Measurements from ENCODE around the gene USF3. TPM values are rescaled to one million over a fixed set of nuclear protein-coding genes. Genes with fewer than 3 reads are reported as not detected.

Gene USF3
- total and polyA plus RNA-seq, 2 of the 13 experiments (the other 11 are each of a cell fraction or from before 2014, with no cell fraction given) = 6.3 to 15.2 TPM

GRCh38 chr3:113745756-113746547 lies 49.5 kb upstream of the USF3 start, which contains the start of gene NAA50 (continued):
- TF ChIP-seq BCL3 (CRISPR knock-in tag; IDR thresholded peaks at IDR 0.05) (0 out of 2 replicates have a peak, but pooled peaks have one; percentile 76), HOXA5 (CRISPR knock-in tag; IDR thresholded peaks at IDR 0.05) (peak; percentile 3; the same call in 1 of the 2 replicates), ZNF546 (CRISPR knock-in tag; conservative IDR thresholded peaks at IDR 0.05) (0 out of 2 replicates have a peak, but pooled peaks have one; percentile 29), MEIS2 (CRISPR knock-in tag; IDR thresholded peaks at IDR 0.05) (peak; percentile 48; the same call in 1 of the 2 replicates), HNRNPH1 (optimal IDR thresholded peaks at IDR 0.05; ENCODE audit: low read depth, low read length) (no peak), THRA (CRISPR knock-in tag; IDR thresholded peaks at IDR 0.05; ENCODE audit: borderline replicate concordance) (peak; percentile 79; the same call in 1 of the 2 replicates), BORCS8-MEF2B (CRISPR knock-in tag; IDR thresholded peaks at IDR 0.05) (peak; percentile 72; the same call in 1 of the 2 replicates), ZNF770 (CRISPR knock-in tag; IDR thresholded peaks at IDR 0.05) (peak; percentile 35; the same call in 1 of the 2 replicates), ZNF33A (CRISPR knock-in tag; IDR thresholded peaks at IDR 0.05; ENCODE audit: borderline replicate concordance) (peak; percentile 44; the same call in 1 of the 2 replicates), TBX3 (IDR thresholded peaks at IDR 0.05; ENCODE audit: borderline replicate concordance) (no peak), IKZF4 (CRISPR knock-in tag; IDR thresholded peaks at IDR 0.05; ENCODE audit: borderline replicate concordance, low read depth, not compliant biosample characterization) (peak; percentile 23), EEA1 (CRISPR knock-in tag; IDR thresholded peaks at IDR 0.05; ENCODE audit: borderline replicate concordance) (0 out of 2 replicates have a peak, but pooled peaks have one; percentile 9), HDAC2 (CRISPR knock-in tag; IDR thresholded peaks at IDR 0.05) (peak; percentile 9; the same call in 1 of the 2 replicates), FOSL1 (CRISPR knock-in tag; IDR thresholded peaks at IDR 0.05; ENCODE audit: borderline replicate concordance) (0 out of 2 replicates have a peak, but pooled peaks have one; percentile 16), ZMYM4 (CRISPR knock-in tag; IDR thresholded peaks at IDR 0.05) (peak; percentile 84), KDM2A (CRISPR knock-in tag; IDR thresholded peaks at IDR 0.05; ENCODE audit: borderline replicate concordance, low read depth) (peak; percentile 84), REST (IDR thresholded peaks at IDR 0.05; ENCODE audit: borderline replicate concordance in 1 of 2, low read depth in 1 of 2, low read length in 2 of 2) (peak in 1 of 2 experiments; percentile 21; a peak in 1 of 4 replicates)
